Bronchial epithelial cell (primary cell): ENCODE results near the gene DPP4. TPM values are rescaled to one million over a fixed set of nuclear protein-coding genes. Genes with fewer than 3 reads are reported as not detected.

Source experiments
- DNase-seq: peaks from one replicate; pipeline ENCODE4 v3.0.0-alpha.2; 2010; ENCODE audit warnings: low read depth
- FAIRE-seq: peaks from 2 replicates; lab custom pipeline; 2011; peaks lifted over from hg19 to GRCh38; lab: Jason Lieb, UNC
- H3K27me3 ChIP-seq: 2 replicates; pipeline ENCODE4 v1.5.1; 2011; ENCODE audit warnings: low read length; ENCODE audit not compliant: control insufficient read depth, insufficient read depth
- H3K36me3 ChIP-seq: 2 replicates; pipeline ENCODE4 v1.5.1; 2011; ENCODE audit warnings: low read length; ENCODE audit not compliant: control insufficient read depth, insufficient read depth
- H3K4me3 ChIP-seq: 2 replicates; pipeline ENCODE4 v1.5.1; 2011; ENCODE audit warnings: mild to moderate bottlenecking, low read depth, low read length, control low read depth
- total RNA-seq: library from RNA; depleted of rRNA; stranded (reverse); fragments of >200 nt; gene quantifications from 2 replicates; pipeline ENCODE4 v1.2.1, GENCODE V29; 2014
- TF ChIP-seq, protein P1 (sequence below): IDR thresholded peaks from 2 replicates; pipeline ENCODE4 v1.5.1; 2011; ENCODE audit warnings: mild to moderate bottlenecking, moderate library complexity, low read length, control low read depth, inconsistent platforms; ENCODE audit not compliant: insufficient read depth, severe bottlenecking

Gene DPP4
- total RNA-seq, 1 donor from 2014 or later = 2.9 TPM

- Histone ChIP-seq H3K36me3 (no peaks in the 10 kb centered on the region), H3K27me3 (no peaks in the 10 kb centered on the region), H3K4me3 (no peak overlapping the region)
- TF ChIP-seq, protein P1, sequence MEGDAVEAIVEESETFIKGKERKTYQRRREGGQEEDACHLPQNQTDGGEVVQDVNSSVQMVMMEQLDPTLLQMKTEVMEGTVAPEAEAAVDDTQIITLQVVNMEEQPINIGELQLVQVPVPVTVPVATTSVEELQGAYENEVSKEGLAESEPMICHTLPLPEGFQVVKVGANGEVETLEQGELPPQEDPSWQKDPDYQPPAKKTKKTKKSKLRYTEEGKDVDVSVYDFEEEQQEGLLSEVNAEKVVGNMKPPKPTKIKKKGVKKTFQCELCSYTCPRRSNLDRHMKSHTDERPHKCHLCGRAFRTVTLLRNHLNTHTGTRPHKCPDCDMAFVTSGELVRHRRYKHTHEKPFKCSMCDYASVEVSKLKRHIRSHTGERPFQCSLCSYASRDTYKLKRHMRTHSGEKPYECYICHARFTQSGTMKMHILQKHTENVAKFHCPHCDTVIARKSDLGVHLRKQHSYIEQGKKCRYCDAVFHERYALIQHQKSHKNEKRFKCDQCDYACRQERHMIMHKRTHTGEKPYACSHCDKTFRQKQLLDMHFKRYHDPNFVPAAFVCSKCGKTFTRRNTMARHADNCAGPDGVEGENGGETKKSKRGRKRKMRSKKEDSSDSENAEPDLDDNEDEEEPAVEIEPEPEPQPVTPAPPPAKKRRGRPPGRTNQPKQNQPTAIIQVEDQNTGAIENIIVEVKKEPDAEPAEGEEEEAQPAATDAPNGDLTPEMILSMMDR = no peak
- FAIRE-seq (no peak), DNase-seq (no peak)
Observed at GRCh38 chr2:162035981-162036380, 38.0 kb downstream of the DPP4 start.

DNA sequence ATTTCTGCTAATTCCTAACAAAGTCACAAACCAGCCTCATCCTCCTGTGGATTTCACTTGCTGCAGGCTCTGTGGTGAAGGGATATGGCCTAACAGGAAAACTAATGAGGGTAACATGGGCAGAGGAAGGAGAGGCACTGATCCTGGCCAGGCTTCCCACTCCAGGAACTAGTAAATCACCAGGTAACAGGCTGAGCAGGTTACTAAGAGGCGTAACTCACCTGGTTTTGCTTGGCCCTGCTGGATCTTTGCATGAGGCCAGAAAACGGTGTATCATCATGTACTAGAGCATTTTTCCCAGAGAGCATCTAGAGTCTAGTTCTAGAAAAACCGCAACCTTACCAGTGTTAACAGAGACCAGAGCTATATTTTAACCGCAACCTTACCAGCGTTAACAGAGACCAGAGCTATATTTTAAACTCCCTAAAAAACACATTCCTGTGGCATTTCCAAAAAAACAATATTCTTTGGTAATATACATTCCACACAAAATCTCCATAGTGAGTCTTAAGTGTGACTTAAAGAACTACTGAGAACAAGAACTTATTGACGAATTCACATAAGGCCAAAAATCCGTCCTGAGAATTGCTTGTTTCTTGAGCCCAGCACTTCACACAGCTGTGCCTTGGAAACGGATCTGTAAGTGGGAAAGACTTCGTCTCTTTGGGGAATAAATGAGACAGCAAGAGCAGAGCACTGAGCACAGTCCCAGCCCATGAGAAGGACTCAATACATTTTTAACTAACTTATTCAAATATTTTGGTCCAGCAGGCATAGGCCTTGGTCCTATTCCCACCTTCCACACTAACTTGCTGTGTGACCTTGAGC is 43.4 kb downstream of the DPP4 start:
- DNase-seq (no peak), FAIRE-seq (no peak)
- TF ChIP-seq, protein P1 = no peak

DNA sequence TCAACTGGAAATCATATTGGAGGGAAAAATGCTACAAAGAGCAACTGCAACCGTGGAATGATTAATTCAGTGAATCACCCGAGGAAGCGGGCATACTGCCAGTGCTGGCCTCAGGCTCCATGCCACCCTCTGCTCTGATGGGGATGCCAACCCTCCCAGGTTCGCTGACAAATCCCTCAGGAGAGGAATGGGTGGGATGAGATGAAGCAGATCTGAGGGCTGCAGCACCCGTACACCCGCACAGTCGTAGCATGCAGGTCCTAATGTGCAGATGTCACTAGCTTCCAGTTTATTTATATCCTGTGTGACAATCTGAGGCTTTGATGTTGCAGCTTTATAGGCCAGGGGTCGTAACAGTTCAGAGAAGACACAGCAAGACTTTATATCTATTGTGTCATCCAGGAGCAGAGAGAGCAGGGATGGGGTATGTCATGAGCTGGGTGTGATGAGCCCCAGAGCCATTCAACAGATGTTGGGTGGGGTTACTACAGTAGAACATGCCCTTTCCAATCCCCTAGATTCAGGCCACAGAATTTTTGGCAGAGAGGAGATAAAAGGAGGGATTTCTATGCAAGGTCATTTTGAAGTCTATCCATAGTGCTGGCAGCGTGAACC is 44.6 kb downstream of the DPP4 start:
- no peak for FAIRE-seq
- H3K4me3 ChIP-seq = no peak overlapping the region
- DNase-seq = peak; percentile 81
- H3K36me3 ChIP-seq = no peaks in the 10 kb centered on the region
- peaks cover 4% of the 10 kb centered on the region for H3K27me3 ChIP-seq
- TF ChIP-seq, protein P1 = no peak

More for the DNA sequence above, 43.4 kb downstream of the DPP4 start:
- H3K4me3 ChIP-seq = no peak overlapping the region
- no peaks in the 10 kb centered on the region for H3K36me3 ChIP-seq
- H3K27me3 ChIP-seq = peaks cover 4% of the 10 kb centered on the region

GRCh38 chr2:162028511-162028910 is 45.5 kb downstream of the DPP4 start:
- FAIRE-seq = no peak
- Histone ChIP-seq H3K4me3 (no peak overlapping the region), H3K36me3 (no peaks in the 10 kb centered on the region), H3K27me3 (peaks cover 4% of the 10 kb centered on the region)
- DNase-seq = no peak
- TF ChIP-seq, protein P1 = no peak

- TF ChIP-seq, protein P1 = no peak
- Histone ChIP-seq H3K36me3 (no peaks in the 10 kb centered on the region), H3K4me3 (no peak overlapping the region), H3K27me3 (peaks cover 4% of the 10 kb centered on the region)
- DNase-seq (no peak), FAIRE-seq (no peak)
Observed at GRCh38 chr2:162025121-162025911, 48.7 kb downstream of the DPP4 start.
